ENCODE data around the gene CPEB1. TPM values are rescaled to one million over a fixed set of nuclear protein-coding genes. Genes with fewer than 3 reads are reported as not detected.
"Not testable (repeated sequence)": the region's sequence is repeated elsewhere in the genome, so short reads cannot be mapped to it uniquely, and the experiment has no call there.

CPEB1 gene
- total RNA-seq, 1 donor from 2014 or later = 2.4 TPM

DNA sequence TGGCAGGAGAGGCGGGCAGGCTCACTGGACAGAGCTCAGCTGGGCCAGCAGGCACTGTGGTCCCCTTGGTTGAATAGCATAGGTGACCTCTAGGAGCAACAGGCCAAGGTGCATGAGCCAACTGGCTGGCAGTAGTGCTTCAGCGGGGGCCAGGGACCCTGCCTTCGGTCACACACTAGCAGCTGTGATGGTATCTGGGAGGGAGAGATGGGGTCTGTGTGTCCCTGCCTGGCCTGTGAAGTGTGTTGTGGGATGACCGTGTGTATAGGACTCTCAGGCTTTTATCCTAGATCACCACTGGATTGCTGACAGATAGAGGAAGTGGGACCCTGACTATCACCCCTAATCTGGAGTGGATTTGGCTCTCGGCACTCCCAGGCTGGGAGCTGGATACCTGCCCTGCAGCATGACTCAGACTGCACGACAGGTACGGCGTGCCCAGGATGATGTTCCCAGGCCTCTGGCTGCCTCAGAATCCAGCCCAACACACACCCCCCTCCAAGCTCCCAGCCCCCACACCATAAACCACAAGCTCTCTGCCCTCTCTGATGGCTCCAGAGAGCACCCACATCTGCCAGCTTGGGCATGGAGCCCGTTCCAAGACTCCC, 114.7 kb downstream of the CPEB1 start:
- no peak overlapping the region for H3K27ac ChIP-seq
- H3K27me3 ChIP-seq = no peaks in the 10 kb centered on the region
- DNase-seq (ENCODE audit: low spot score in 2 of 2) = peak in 1 of 2 donors; percentile 40
- no peak overlapping the region for H3K4me3 ChIP-seq
- no peaks in the 10 kb centered on the region for H3K9me3 ChIP-seq
- H3K36me3 ChIP-seq = peaks cover 18 to 41% of the 10 kb centered on the region in 2 donors
- intact Hi-C loops (cut with DNase I) = no loop called here
- TF ChIP-seq, protein P1, sequence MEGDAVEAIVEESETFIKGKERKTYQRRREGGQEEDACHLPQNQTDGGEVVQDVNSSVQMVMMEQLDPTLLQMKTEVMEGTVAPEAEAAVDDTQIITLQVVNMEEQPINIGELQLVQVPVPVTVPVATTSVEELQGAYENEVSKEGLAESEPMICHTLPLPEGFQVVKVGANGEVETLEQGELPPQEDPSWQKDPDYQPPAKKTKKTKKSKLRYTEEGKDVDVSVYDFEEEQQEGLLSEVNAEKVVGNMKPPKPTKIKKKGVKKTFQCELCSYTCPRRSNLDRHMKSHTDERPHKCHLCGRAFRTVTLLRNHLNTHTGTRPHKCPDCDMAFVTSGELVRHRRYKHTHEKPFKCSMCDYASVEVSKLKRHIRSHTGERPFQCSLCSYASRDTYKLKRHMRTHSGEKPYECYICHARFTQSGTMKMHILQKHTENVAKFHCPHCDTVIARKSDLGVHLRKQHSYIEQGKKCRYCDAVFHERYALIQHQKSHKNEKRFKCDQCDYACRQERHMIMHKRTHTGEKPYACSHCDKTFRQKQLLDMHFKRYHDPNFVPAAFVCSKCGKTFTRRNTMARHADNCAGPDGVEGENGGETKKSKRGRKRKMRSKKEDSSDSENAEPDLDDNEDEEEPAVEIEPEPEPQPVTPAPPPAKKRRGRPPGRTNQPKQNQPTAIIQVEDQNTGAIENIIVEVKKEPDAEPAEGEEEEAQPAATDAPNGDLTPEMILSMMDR (IDR thresholded peaks at IDR 0.05) = no peak
- no peaks in the 10 kb centered on the region for H3K4me1 ChIP-seq

DNA sequence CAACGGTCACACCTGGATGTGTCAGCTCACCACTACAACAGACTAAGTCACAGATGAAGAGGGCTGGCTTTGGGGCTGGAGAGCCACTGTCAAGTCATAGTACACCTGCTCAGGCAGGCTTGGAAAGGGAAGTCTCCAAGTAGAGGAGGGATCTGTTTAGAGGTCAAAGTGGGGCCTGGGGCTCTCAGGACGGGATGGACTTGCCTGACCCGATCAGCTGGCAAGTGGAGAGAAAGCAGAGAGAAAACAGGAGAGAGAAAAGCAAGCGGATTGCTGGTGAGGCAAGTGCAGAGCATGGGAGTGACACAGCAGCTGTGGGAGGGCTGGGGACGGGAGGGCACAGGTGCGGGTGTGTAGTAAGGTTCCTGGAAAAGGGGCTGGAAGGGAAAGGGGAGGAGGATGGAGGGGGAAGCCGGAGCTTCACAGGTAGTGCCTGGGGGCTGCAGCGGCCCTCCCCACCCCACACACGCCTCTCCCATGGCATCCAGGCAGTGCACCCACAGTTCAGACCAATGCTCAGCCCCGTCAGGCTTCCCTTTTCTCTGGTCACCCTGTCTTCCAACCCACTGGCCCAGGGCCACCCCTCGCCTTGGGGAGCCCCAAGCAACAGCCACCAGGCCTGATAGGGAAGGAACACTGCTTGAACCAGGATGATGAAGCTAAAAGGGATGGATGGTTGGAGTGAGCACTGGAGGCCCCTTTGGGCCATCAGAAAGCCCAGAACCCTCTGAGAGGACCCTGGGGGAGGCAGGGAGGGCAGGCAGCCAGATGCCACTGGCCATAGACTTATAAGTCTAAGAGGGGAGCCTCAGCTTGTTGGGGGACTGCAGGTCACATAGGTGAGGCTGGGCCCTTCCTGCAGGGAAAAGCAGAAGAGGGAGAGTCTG, 115.4 kb downstream of the CPEB1 start:
- Histone ChIP-seq H3K36me3 (peaks cover 10 to 34% of the 10 kb centered on the region in 2 donors), H3K9me3 (no peaks in the 10 kb centered on the region), H3K4me1 (no peaks in the 10 kb centered on the region), H3K4me3 (no peak overlapping the region), H3K27me3 (no peaks in the 10 kb centered on the region), H3K27ac (no peak overlapping the region)
- DNase-seq (ENCODE audit: low spot score in 2 of 2) = peak in 1 of 2 donors; percentile 58
- intact Hi-C loops (cut with DNase I) = no loop called here
- TF ChIP-seq, protein P1 (IDR thresholded peaks at IDR 0.05) = no peak

DNA sequence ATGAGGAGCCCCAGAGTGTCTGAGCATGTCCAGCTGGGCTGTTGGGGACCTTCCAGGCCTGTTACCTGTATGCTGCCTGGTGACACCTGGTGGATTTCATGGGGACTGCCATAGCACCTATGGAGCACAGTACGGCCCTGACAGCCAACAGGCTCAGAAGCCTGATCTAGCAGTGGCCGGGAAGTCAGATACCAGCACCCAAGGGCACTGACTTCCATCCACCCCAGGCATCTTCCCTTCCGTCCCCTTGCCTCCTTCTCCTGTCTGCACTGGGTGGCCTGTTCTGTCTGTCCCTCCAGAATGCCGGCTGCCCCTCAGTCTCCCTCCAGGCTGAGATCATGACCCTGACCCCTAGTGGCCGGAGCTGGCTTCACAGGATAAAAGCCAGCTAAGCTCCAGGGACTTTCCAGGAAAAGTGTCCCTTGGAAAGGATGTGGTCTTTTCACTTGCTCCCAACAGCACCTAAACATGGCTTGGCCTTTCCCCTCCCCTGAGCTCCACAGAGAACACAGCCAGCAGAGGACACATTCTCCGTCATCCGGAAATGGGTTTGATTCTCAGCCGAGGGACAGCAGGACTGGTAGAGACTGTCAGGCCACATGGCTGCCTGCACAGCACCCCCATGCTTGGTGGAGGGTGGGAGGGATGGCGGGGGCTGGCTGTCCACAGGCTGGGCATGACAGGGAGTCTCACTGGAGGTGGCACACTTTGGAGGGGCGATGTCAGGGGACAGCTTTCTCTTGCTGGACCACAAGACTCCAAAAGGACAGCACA, 116.4 kb downstream of the CPEB1 start:
- no peaks in the 10 kb centered on the region for H3K4me1 ChIP-seq
- H3K9me3 ChIP-seq = no peaks in the 10 kb centered on the region
- H3K27me3 ChIP-seq = no peaks in the 10 kb centered on the region
- TF ChIP-seq, protein P1 (IDR thresholded peaks at IDR 0.05) = peak; percentile 61 to 73 (median 67)
- no peak overlapping the region for H3K4me3 ChIP-seq
- no peak overlapping the region for H3K27ac ChIP-seq
- peak in 1 of 2 donors; percentile 81 for DNase-seq (ENCODE audit: low spot score in 2 of 2)
- peaks cover under 1 to 24% of the 10 kb centered on the region in 2 donors for H3K36me3 ChIP-seq
- intact Hi-C loops (cut with DNase I) = loop anchor here (1.0 kb wide), 1 partner anchor 117 kb away; the partner anchor contains the start of gene CPEB1

DNA sequence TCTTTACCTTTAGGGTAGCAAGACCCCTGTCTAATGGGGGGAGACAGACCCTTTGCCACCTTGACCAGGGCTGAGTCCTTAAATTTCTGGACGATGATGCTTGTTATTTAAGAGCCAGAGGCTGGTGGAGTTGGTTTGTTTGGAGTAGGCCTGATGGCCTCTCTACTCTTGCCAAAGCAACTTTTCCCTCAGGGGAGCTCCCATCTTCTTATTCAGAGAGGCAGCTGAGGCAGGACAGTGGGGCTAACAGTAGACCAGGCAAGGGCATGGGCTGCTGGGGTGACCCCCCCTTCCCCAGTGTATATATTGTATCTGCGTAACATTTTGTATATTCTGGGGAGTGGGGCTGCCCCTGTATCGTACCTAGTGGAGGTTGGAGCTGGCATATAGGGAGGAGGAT, 117.2 kb downstream of the CPEB1 start:
- H3K4me1 ChIP-seq = no peaks in the 10 kb centered on the region
- peaks cover 0 to 18% of the 10 kb centered on the region in 2 donors for H3K36me3 ChIP-seq
- intact Hi-C loops (cut with DNase I) = loop anchor here (1.0 kb wide), 1 partner anchor 117 kb away; the partner anchor contains the start of gene CPEB1
- H3K27me3 ChIP-seq = no peaks in the 10 kb centered on the region
- H3K27ac ChIP-seq = no peak overlapping the region
- no peaks in the 10 kb centered on the region for H3K9me3 ChIP-seq
- TF ChIP-seq, protein P1 (IDR thresholded peaks at IDR 0.05) = no peak
- H3K4me3 ChIP-seq = no peak overlapping the region
- peak in 1 of 2 donors; percentile 47 for DNase-seq (ENCODE audit: low spot score in 2 of 2)

DNA sequence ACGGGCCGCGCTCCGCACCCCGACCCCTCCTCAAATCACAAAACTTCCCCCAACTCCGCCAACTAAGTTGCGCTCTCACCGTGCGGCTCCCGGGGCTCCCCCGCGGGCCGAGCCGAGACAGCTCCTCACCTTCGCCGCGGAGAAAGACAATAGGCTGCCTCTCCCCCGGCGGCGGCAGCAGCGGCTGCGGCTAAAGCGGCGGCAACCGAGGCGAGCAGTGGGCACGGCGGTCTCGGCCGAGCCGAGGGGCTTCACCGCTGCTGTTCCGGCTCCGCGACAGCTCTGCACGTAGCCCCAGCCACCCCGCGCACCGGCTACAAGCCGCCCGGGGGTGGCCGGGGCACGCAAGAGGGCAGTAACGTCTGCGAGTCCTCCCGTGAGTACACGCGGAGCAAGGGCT, 133.6 kb downstream of the CPEB1 start:
- DNase-seq (ENCODE audit: low spot score in 2 of 2); H3K4me3 ChIP-seq; H3K27me3 ChIP-seq; H3K4me1 ChIP-seq; intact Hi-C loops (cut with DNase I); H3K27ac ChIP-seq; H3K36me3 ChIP-seq; H3K9me3 ChIP-seq: not testable (repeated sequence)

DNA sequence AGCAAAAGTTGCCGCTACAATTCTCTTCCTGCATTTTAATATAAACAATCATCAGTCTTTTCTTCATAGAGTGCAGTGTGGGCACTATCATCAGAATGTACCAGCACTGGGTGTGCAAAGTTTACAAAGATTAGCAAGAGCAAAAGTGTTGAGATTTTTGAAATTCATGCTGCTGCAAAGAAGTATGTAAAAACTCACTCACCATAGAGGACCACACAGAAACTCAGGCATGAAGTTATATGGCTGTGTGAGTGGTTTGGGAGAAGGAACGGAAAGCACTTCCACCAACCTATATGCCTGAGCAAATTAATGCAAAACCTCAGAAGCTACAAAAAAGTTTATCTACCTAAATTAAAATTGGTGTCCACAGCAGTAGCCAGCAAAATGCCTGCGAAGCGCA, 139.5 kb downstream of the CPEB1 start:
- intact Hi-C loops (cut with DNase I); H3K9me3 ChIP-seq; H3K27me3 ChIP-seq; H3K36me3 ChIP-seq; DNase-seq (ENCODE audit: low spot score in 2 of 2); H3K4me1 ChIP-seq; H3K4me3 ChIP-seq; H3K27ac ChIP-seq: not testable (repeated sequence)

DNA sequence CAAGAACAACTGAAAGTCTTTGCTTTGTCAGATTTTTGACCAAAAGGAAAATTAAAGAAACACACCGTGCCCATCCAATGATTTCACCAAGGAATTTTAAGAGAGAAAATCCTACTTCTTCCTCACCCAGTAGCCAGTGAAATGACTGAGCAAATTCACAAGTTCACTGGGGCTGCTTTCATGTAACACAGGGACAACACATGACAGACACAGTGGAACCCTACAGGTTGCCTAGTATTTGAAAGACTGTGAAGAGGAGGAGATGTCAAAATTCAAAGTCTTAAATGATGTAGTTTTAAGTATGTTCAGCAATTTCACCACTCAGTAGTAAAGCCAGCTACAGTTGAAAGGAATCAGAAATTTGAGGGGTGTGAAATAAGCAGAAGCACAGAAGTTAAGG, 140.1 kb downstream of the CPEB1 start:
- H3K4me1 ChIP-seq; intact Hi-C loops (cut with DNase I); H3K27me3 ChIP-seq; H3K36me3 ChIP-seq; DNase-seq (ENCODE audit: low spot score in 2 of 2); H3K4me3 ChIP-seq; H3K27ac ChIP-seq; H3K9me3 ChIP-seq: not testable (repeated sequence)

DNA sequence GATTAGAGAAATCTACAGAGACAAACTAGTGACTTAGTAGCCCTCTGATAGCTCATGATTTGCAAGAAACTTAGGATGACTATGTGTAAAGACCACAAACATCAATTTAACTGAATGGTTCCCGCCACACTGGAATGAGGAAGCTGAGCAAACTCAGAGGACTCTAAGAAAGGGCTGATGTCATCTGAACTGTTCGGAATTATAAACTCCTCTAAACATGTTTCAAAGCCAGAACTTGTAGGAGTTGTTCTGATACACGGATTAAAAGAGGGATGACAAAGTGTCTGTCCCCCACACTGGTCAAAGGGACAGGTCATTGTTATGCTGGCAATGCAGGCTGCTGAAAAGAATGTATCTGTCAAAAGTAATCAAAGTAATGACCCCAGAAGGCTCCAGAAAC, 141.3 kb downstream of the CPEB1 start:
- H3K27ac ChIP-seq; H3K9me3 ChIP-seq; H3K27me3 ChIP-seq; DNase-seq (ENCODE audit: low spot score in 2 of 2); intact Hi-C loops (cut with DNase I); H3K4me3 ChIP-seq; H3K36me3 ChIP-seq; H3K4me1 ChIP-seq: not testable (repeated sequence)

DNA sequence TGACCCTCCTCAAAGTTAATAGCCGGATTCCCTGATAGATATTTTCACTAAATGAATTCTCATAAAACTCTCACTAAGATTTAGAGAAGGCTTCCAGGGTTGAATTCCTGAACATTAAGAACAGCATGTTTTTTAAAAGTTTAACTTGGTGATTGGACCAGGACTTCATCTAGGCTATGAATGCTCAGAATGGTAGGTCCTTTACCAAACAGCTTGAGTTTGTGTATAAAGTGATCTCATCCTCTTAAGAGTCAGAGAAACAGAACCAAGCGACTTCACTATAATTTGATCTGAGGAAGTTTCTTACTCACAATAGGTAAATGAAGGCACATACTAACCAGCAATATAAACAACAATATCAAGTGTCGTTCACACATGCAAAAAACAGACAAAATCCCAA, 143.1 kb downstream of the CPEB1 start:
- H3K36me3 ChIP-seq; DNase-seq (ENCODE audit: low spot score in 2 of 2); H3K27me3 ChIP-seq; intact Hi-C loops (cut with DNase I); H3K9me3 ChIP-seq; H3K4me3 ChIP-seq; H3K27ac ChIP-seq; H3K4me1 ChIP-seq: not testable (repeated sequence)

All from ascending aorta (tissue), 2 donors.